Endothelial cell of umbilical vein (primary cell): Measurements from ENCODE around the gene ATP5PD.

Source experiments
- CTCF ChIP-seq, 2 donors: IDR thresholded peaks; 1 replicate in 1 of 2; 2 replicates in 1 of 2; pipeline ENCODE4 v1.5.1; 2011; ENCODE audit warnings: low read length in 2 of 2, mild to moderate bottlenecking in 2 of 2, moderate library complexity in 2 of 2, control low read depth in 1 of 2, inconsistent platforms in 1 of 2, low read depth in 1 of 2; ENCODE audit not compliant: insufficient read depth in 1 of 2; ENCODE audit errors: extremely low read depth in 1 of 2
- EZH2 ChIP-seq: IDR thresholded peaks from 2 replicates; pipeline ENCODE4 v1.6.1; 2012; ENCODE audit warnings: borderline replicate concordance, low read depth, mild to moderate bottlenecking, moderate library complexity, low read length, inconsistent platforms; ENCODE audit not compliant: severe bottlenecking
- JUN ChIP-seq: IDR thresholded peaks from 2 replicates; pipeline ENCODE4 v1.6.1; 2011; ENCODE audit warnings: borderline replicate concordance, low read depth; ENCODE audit not compliant: insufficient read length, insufficient read depth
- MYC ChIP-seq: IDR thresholded peaks from one replicate; pipeline ENCODE4 v1.6.1; 2011; ENCODE audit warnings: mild to moderate bottlenecking, low read depth, low read length
- POLR2A ChIP-seq: IDR thresholded peaks from 2 replicates; pipeline ENCODE4 v1.6.1; 2012; ENCODE audit warnings: low read depth, mild to moderate bottlenecking, control low read depth, low read length
- POLR2AphosphoS5 ChIP-seq: IDR thresholded peaks from 2 replicates; pipeline ENCODE4 v1.6.1; 2012; ENCODE audit warnings: low read depth, mild to moderate bottlenecking, control low read depth, low read length, moderate library complexity; ENCODE audit not compliant: insufficient read depth
- TF ChIP-seq, protein P1 (sequence below): IDR thresholded peaks from 2 replicates; pipeline ENCODE4 v1.6.1; 2011; ENCODE audit not compliant: insufficient read depth, insufficient read length

DNA sequence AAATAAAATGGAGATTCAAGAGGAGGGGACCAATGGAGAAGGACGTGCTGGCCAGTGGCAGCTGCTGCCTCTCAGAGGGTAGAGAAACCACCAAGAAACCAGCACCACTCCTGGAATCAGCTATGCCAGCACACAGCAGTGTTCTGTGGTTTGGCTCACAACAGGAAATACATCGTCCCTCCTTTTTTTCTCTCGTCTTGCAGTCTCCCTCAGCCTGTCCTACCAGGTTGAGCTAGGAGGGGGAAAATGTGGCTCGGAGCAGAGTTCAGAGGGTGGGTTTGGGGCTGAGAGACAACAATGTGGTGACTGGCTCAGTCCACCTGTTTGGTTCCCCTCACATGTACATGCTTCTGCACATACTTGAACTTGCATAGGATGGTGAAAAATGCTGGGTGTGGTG is 21.1 kb upstream of the ATP5PD start:
- no peak for TF ChIP-seq CTCF (IDR thresholded peaks at IDR 0.05; ENCODE audit: extremely low read depth in 1 of 2, insufficient read depth in 1 of 2, low read depth in 1 of 2, low read length in 2 of 2)
- TF ChIP-seq POLR2A, result no peak
- TF ChIP-seq EZH2, result no peak
- TF ChIP-seq, protein P1, sequence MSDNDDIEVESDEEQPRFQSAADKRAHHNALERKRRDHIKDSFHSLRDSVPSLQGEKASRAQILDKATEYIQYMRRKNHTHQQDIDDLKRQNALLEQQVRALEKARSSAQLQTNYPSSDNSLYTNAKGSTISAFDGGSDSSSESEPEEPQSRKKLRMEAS, result no peak
- TF ChIP-seq POLR2AphosphoS5, result no peak
- no peak for TF ChIP-seq MYC
- TF ChIP-seq JUN, result no peak
